Trophoblast cell (in vitro differentiated cells and primary cell): ENCODE results near the gene EHD4.

Source experiments
- DNase-seq, 2 donors: peaks; one replicate each; pipeline ENCODE4 v3.0.0-alpha.2; 2016
- H2AFZ ChIP-seq: 2 replicates; pipeline ENCODE4 v1.6.1; 2013; ENCODE audit warnings: low read length, moderate library complexity, mild to moderate bottlenecking; ENCODE audit not compliant: insufficient read depth, poor library complexity
- H2AK5ac ChIP-seq: 2 replicates; pipeline ENCODE4 v1.6.1; 2013; ENCODE audit warnings: mild to moderate bottlenecking, low read length
- H2BK120ac ChIP-seq: 2 replicates; pipeline ENCODE4 v1.6.1; 2013; ENCODE audit warnings: low read length, mild to moderate bottlenecking, moderate library complexity; ENCODE audit not compliant: insufficient read depth, poor library complexity
- H2BK12ac ChIP-seq: 2 replicates; pipeline ENCODE4 v1.6.1; 2013; ENCODE audit warnings: mild to moderate bottlenecking, low read length, moderate library complexity
- H2BK5ac ChIP-seq: 2 replicates; pipeline ENCODE4 v1.6.1; 2013; ENCODE audit warnings: low read length, low read depth, moderate library complexity, mild to moderate bottlenecking; ENCODE audit not compliant: poor library complexity
- H3K14ac ChIP-seq: 2 replicates; pipeline ENCODE4 v1.6.1; 2013; ENCODE audit warnings: mild to moderate bottlenecking, low read length
- H3K18ac ChIP-seq: 2 replicates; pipeline ENCODE4 v1.6.1; 2013; ENCODE audit warnings: mild to moderate bottlenecking, low read length
- H3K23ac ChIP-seq: 2 replicates; pipeline ENCODE4 v1.6.1; 2013; ENCODE audit warnings: low read length
- H3K27ac ChIP-seq: 2 replicates; pipeline ENCODE4 v1.5.1; 2013; ENCODE audit warnings: low read depth, mild to moderate bottlenecking, inconsistent platforms, low read length, moderate library complexity
- H3K27me3 ChIP-seq: 2 replicates; pipeline ENCODE4 v1.6.1; 2013; ENCODE audit warnings: inconsistent platforms, mild to moderate bottlenecking, low read length, moderate library complexity; ENCODE audit not compliant: insufficient read depth
- H3K36me3 ChIP-seq, 2 experiments: 1 replicate in 1 of 2; 2 replicates in 1 of 2; pipeline ENCODE4 v1.6.1; 2013; ENCODE audit warnings: low read length in 2 of 2, mild to moderate bottlenecking in 2 of 2, moderate library complexity in 1 of 2; ENCODE audit not compliant: insufficient read depth in 2 of 2, control insufficient read depth in 1 of 2
- H3K4ac ChIP-seq: 2 replicates; pipeline ENCODE4 v1.6.1; 2013; ENCODE audit warnings: low read depth, mild to moderate bottlenecking, low read length, moderate library complexity
- H3K4me1 ChIP-seq, 2 experiments: 1 replicate in 1 of 2; 2 replicates in 1 of 2; pipeline ENCODE4 v1.6.1; 2013; ENCODE audit warnings: low read length in 2 of 2, mild to moderate bottlenecking in 2 of 2, moderate library complexity in 1 of 2; ENCODE audit not compliant: insufficient read depth in 2 of 2, control insufficient read depth in 1 of 2
- H3K4me2 ChIP-seq: 2 replicates; pipeline ENCODE4 v1.6.1; 2013; ENCODE audit warnings: inconsistent platforms, mild to moderate bottlenecking, low read length, moderate library complexity
- H3K4me3 ChIP-seq: 2 replicates; pipeline ENCODE4 v1.5.1; 2013; ENCODE audit warnings: mild to moderate bottlenecking, low read depth, low read length, inconsistent platforms
- H3K79me1 ChIP-seq: one replicate; pipeline ENCODE4 v1.6.1; 2013; ENCODE audit warnings: low read length
- H3K79me2 ChIP-seq: 2 replicates; pipeline ENCODE4 v1.6.1; 2013; ENCODE audit warnings: low read length, mild to moderate bottlenecking; ENCODE audit not compliant: control insufficient read depth, insufficient read depth, poor library complexity
- H3K9ac ChIP-seq: 2 replicates; pipeline ENCODE4 v1.6.1; 2013; ENCODE audit warnings: mild to moderate bottlenecking, low read length
- H3K9me3 ChIP-seq: 2 replicates; pipeline ENCODE4 v1.6.1; 2013; ENCODE audit warnings: low read depth, mild to moderate bottlenecking, control low read depth, inconsistent platforms, low read length; ENCODE audit not compliant: insufficient read depth
- H4K12ac ChIP-seq: 2 replicates; pipeline ENCODE4 v1.6.1; 2013; ENCODE audit warnings: low read depth, mild to moderate bottlenecking, low read length, moderate library complexity
- H4K8ac ChIP-seq: 2 replicates; pipeline ENCODE4 v1.6.1; 2013; ENCODE audit warnings: low read depth, mild to moderate bottlenecking, low read length, moderate library complexity
- H4K91ac ChIP-seq: one replicate; pipeline ENCODE4 v1.6.1; 2013; ENCODE audit warnings: low read depth, mild to moderate bottlenecking, low read length, moderate library complexity
- WGBS: extraction: QIAGEN DNeasy Blood & Tissue Kit; methylation state at CpG from one replicate; pipeline ENCODE4 v1.1.7; 2013; ENCODE audit warnings: missing lambda C conversion rate; ENCODE audit not compliant: insufficient read length, insufficient coverage; ENCODE audit errors: extremely low coverage; 5-methylcytosine and 5-hydroxymethylcytosine counted together

Gene EHD4

DNA sequence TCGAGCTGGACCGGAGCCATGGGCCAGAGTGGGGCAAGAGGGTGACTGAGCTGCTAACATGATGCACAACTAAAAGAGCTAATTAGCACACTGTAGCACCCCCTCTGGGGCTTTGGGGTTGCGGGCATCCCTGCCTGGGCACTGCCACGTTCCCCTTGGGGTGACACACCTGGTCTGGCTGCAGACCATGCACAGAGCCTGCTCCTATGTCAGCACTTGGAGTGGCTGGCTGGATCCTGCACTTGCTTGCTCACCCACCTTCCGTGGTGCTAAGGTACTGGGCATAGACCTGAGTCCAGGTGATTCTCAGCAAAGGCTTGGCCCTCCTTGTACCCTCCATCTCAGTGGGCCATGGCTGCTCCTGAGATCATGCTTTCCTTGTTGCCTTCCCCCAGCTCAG, 65.7 kb downstream of the EHD4 start:
- Histone ChIP-seq H3K4me2 (no peak overlapping the region), H3K18ac (no peak overlapping the region), H3K27ac (no peak overlapping the region), H3K14ac (no peak overlapping the region), H3K23ac (no peak overlapping the region), H3K4me1 (peaks cover 0 to 9% of the 10 kb centered on the region in 2 experiments), H3K9ac (no peak overlapping the region), H3K79me1 (no peaks in the 10 kb centered on the region), H3K79me2 (no peaks in the 10 kb centered on the region), H4K12ac (no peak overlapping the region), H3K36me3 (peaks cover 24 to 31% of the 10 kb centered on the region in 2 experiments), H2BK5ac (no peak overlapping the region), H2BK12ac (no peak overlapping the region), H4K8ac (no peak overlapping the region), H2AK5ac (no peak overlapping the region), H3K4ac (no peak overlapping the region), H3K9me3 (peaks cover 5% of the 10 kb centered on the region), H3K27me3 (no peaks in the 10 kb centered on the region), H4K91ac (no peak overlapping the region), H2AFZ (no peak overlapping the region), H3K4me3 (no peak overlapping the region), H2BK120ac (no peak overlapping the region)
- no CpG with 5 or more reads among the region's 5 CpGs for WGBS
- no peak for DNase-seq

DNA sequence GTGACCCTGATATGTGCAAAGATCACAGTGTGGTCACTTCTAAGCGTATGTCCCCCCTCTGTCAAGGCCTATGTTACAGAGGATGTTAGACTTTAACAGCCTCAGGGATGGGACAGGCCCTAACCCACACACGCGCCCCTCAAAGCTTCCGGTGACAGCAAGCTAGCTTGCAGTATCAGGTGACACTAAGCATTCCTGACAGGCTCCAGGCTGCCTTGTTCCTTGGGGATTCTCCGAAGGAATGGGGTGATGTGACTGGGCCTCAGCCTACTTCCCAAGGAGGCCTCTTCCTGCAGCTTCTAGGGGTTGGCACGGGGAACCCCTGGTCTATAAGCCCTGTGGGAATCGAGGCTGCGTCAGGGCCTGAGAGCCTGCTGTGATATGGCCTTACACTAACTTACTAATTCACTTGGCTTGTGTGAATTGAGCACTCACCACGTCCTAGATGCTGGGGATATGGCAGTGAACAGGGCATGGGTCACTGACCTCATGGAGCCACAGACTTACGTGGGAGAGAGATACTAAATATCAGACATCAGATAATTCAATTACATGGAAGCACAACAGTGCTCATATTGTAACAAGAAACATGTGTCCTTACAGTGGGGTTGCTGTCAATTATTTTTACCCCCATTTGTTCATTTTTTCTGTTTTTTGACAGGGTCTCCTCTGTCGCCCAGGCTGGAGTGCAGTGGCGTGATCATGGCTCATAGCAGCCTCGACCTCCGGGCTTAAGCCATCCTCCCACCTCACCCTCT, 67.1 kb downstream of the EHD4 start:
- Histone ChIP-seq H4K12ac (no peak overlapping the region), H3K27me3 (no peaks in the 10 kb centered on the region), H3K14ac (no peak overlapping the region), H2BK12ac (no peak overlapping the region), H2BK120ac (no peak overlapping the region), H3K18ac (no peak overlapping the region), H3K79me2 (no peaks in the 10 kb centered on the region), H4K91ac (no peak overlapping the region), H3K4me2 (no peak overlapping the region), H3K27ac (no peak overlapping the region), H2BK5ac (no peak overlapping the region), H3K4me3 (no peak overlapping the region), H3K4me1 (peaks cover 0 to 9% of the 10 kb centered on the region in 2 experiments), H4K8ac (no peak overlapping the region), H3K9ac (no peak overlapping the region), H3K4ac (no peak overlapping the region), H3K79me1 (no peaks in the 10 kb centered on the region), H2AFZ (no peak overlapping the region), H3K36me3 (peaks cover 31 to 38% of the 10 kb centered on the region in 2 experiments), H3K9me3 (peaks cover 5% of the 10 kb centered on the region), H2AK5ac (no peak overlapping the region), H3K23ac (no peak overlapping the region)
- DNase-seq, result no peak
- WGBS, result no CpG with 5 or more reads among the region's 14 CpGs

DNA sequence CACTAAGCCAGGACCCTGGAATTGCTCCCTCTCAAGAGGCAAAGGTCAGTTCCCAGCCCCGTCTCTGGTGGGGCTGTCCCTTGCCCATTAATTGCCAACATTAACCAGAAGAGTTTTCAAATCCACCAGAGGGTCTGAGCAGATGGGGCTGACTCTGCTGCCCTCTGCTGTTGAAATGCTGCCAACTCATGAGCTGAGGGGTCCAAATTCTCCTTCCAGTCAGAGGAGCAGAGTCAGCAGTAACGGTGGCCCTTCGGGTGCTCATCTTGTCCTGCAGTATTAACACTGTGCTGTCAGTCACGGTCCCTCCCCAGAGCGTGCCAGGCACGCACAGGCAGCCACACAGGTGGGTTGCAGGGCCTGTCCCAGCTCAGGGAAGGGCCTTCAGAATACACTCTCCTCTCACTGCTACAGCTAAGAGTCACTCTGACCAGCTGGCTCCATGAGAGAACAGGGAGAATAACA, 67.8 kb downstream of the EHD4 start:
- peak; percentile 46 to 80 for DNase-seq
- H2AFZ ChIP-seq, result no peak overlapping the region
- H3K4me1 ChIP-seq, result peaks cover 0 to 9% of the 10 kb centered on the region in 2 experiments
- no peak overlapping the region for H2BK120ac ChIP-seq
- H3K14ac ChIP-seq, result no peak overlapping the region
- H2AK5ac ChIP-seq, result no peak overlapping the region
- H4K12ac ChIP-seq, result no peak overlapping the region
- H3K27ac ChIP-seq, result no peak overlapping the region
- no peak overlapping the region for H3K4me2 ChIP-seq
- H3K27me3 ChIP-seq, result no peaks in the 10 kb centered on the region
- H3K23ac ChIP-seq, result no peak overlapping the region
- no peak overlapping the region for H4K8ac ChIP-seq
- H3K4ac ChIP-seq, result no peak overlapping the region
- H4K91ac ChIP-seq, result no peak overlapping the region
- H3K18ac ChIP-seq, result no peak overlapping the region
- peaks cover 36 to 41% of the 10 kb centered on the region in 2 experiments for H3K36me3 ChIP-seq
- no peaks in the 10 kb centered on the region for H3K79me1 ChIP-seq
- WGBS, result no CpG with 5 or more reads among the region's 6 CpGs
- no peak overlapping the region for H2BK12ac ChIP-seq
- H3K79me2 ChIP-seq, result no peaks in the 10 kb centered on the region
- H3K9me3 ChIP-seq, result peaks cover 5% of the 10 kb centered on the region
- no peak overlapping the region for H3K4me3 ChIP-seq
- no peak overlapping the region for H2BK5ac ChIP-seq
- H3K9ac ChIP-seq, result no peak overlapping the region

DNA sequence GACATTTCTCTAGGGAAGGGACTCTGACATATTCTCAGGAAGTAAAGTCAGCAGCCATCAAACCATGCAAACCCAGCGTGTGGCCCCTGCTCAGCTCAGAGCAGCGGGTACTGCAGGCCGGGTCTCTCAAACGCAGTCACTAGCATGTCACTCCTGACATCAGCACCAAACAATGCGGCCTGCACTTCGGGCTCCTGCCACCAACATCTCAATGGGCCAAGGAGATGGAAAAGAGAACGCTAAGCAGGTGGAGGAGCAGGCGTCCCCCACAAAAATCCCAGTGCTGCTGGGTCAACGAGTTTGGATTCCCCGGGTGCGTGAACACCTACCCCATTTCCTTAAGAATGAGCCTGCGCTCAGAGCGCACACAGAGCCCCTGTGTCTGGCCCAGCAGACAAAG, 68.6 kb downstream of the EHD4 start:
- Histone ChIP-seq H2BK5ac (no peak overlapping the region), H3K4me2 (no peak overlapping the region), H2BK12ac (no peak overlapping the region), H3K36me3 (peaks cover 33 to 37% of the 10 kb centered on the region in 2 experiments), H3K79me1 (no peaks in the 10 kb centered on the region), H4K12ac (no peak overlapping the region), H2AK5ac (no peak overlapping the region), H3K9me3 (peaks cover 4% of the 10 kb centered on the region), H3K9ac (no peak overlapping the region), H2AFZ (no peak overlapping the region), H3K4me3 (no peak overlapping the region), H2BK120ac (no peak overlapping the region), H4K8ac (no peak overlapping the region), H3K79me2 (no peaks in the 10 kb centered on the region), H3K4ac (no peak overlapping the region), H4K91ac (no peak overlapping the region), H3K27ac (no peak overlapping the region), H3K18ac (no peak overlapping the region), H3K27me3 (no peaks in the 10 kb centered on the region), H3K14ac (no peak overlapping the region), H3K4me1 (peaks cover 0 to 9% of the 10 kb centered on the region in 2 experiments), H3K23ac (no peak overlapping the region)
- WGBS, result no CpG with 5 or more reads among the region's 13 CpGs
- DNase-seq, result no peak
